ENCODE data around the gene RFX1.
A peak's percentile ranks its signal among the peaks of the same experiment; 100 is the strongest.

Gene RFX1

GRCh38 chr19:13981467-13981866, 24.7 kb downstream of the RFX1 start:
- Histone ChIP-seq H3K4me3 (ENCODE audit: low read depth, low read length) (no peak overlapping the region), H3K36me3 (replicated peaks) (peaks cover 7% of the 10 kb centered on the region), H3K27ac (no peak overlapping the region), H3K27me3 (replicated peaks) (no peaks in the 10 kb centered on the region)
- no peak for DNase-seq
- no peak for TF ChIP-seq CTCF (IDR thresholded peaks at IDR 0.05; ENCODE audit: low read depth, low read length, missing control alignments)
- in situ Hi-C loops (cut with HindIII; ENCODE audit: low pct_ligation_motif_present, low sequenced_read_pairs): no loop called here

- TF ChIP-seq CTCF (IDR thresholded peaks at IDR 0.05; ENCODE audit: low read depth, low read length, missing control alignments): no peak
- Histone ChIP-seq H3K27ac (no peak overlapping the region), H3K4me3 (ENCODE audit: low read depth, low read length) (no peak overlapping the region), H3K27me3 (replicated peaks) (no peaks in the 10 kb centered on the region), H3K36me3 (replicated peaks) (peaks cover 7% of the 10 kb centered on the region)
- DNase-seq: no peak
- in situ Hi-C loops (cut with HindIII; ENCODE audit: low pct_ligation_motif_present, low sequenced_read_pairs): no loop called here
Observed at GRCh38 chr19:13981021-13981420, 25.1 kb downstream of the RFX1 start.

- TF ChIP-seq CTCF (IDR thresholded peaks at IDR 0.05; ENCODE audit: low read depth, low read length, missing control alignments): no peak
- Histone ChIP-seq H3K27ac (no peak overlapping the region), H3K36me3 (replicated peaks) (peaks cover 7% of the 10 kb centered on the region), H3K27me3 (replicated peaks) (no peaks in the 10 kb centered on the region), H3K4me3 (ENCODE audit: low read depth, low read length) (no peak overlapping the region)
- no peak for DNase-seq
- in situ Hi-C loops (cut with HindIII; ENCODE audit: low pct_ligation_motif_present, low sequenced_read_pairs): no loop called here
Observed at GRCh38 chr19:13980340-13980739, 25.8 kb downstream of the RFX1 start.

GRCh38 chr19:13979686-13980085, 26.4 kb downstream of the RFX1 start:
- in situ Hi-C loops (cut with HindIII; ENCODE audit: low pct_ligation_motif_present, low sequenced_read_pairs): no loop called here
- Histone ChIP-seq H3K27ac (no peak overlapping the region), H3K4me3 (ENCODE audit: low read depth, low read length) (no peak overlapping the region), H3K27me3 (replicated peaks) (no peaks in the 10 kb centered on the region), H3K36me3 (replicated peaks) (peaks cover 7% of the 10 kb centered on the region)
- no peak for DNase-seq
- no peak for TF ChIP-seq CTCF (IDR thresholded peaks at IDR 0.05; ENCODE audit: low read depth, low read length, missing control alignments)

GRCh38 chr19:13979244-13979615, 26.9 kb downstream of the RFX1 start:
- Histone ChIP-seq H3K4me3 (ENCODE audit: low read depth, low read length) (peak overlapping the region; percentile 17), H3K27ac (no peak overlapping the region), H3K36me3 (replicated peaks) (peaks cover 7% of the 10 kb centered on the region), H3K27me3 (replicated peaks) (no peaks in the 10 kb centered on the region)
- no peak for DNase-seq
- in situ Hi-C loops (cut with HindIII; ENCODE audit: low pct_ligation_motif_present, low sequenced_read_pairs): no loop called here
- no peak for TF ChIP-seq CTCF (IDR thresholded peaks at IDR 0.05; ENCODE audit: low read depth, low read length, missing control alignments)
